NCI-H510A treated with DMSO at 0.1 percent for 48 hours (cell line): ENCODE data around the gene ICE1.
A peak's percentile ranks its signal among the peaks of the same experiment; 100 is the strongest.
"Not testable (repeated sequence)": the region's sequence is repeated elsewhere in the genome, so short reads cannot be mapped to it uniquely, and the experiment has no call there.

Source experiments
- DNase-seq: peaks from one replicate; lab custom pipeline; 2025; lab: John Stamatoyannopoulos, UW

ICE1 gene

GRCh38 chr5:5487585-5488360, 65.3 kb downstream of the ICE1 start:
- no peak for DNase-seq

GRCh38 chr5:5490774-5491347, 68.4 kb downstream of the ICE1 start:
- DNase-seq, result no peak

GRCh38 chr5:5492087-5492933, 69.8 kb downstream of the ICE1 start:
- peak; percentile 78 for DNase-seq

GRCh38 chr5:5492934-5493271, 70.4 kb downstream of the ICE1 start:
- not testable (repeated sequence) for DNase-seq

- DNase-seq, result no peak
Observed at GRCh38 chr5:5494489-5495402, 72.3 kb downstream of the ICE1 start.

GRCh38 chr5:5497152-5497788, 74.8 kb downstream of the ICE1 start:
- DNase-seq, result peak; percentile 85

GRCh38 chr5:5499442-5499841, 77.0 kb downstream of the ICE1 start:
- DNase-seq, result no peak

- DNase-seq, result no peak
Observed at GRCh38 chr5:5504325-5504724, 81.8 kb downstream of the ICE1 start.

- DNase-seq, result no peak
Observed at GRCh38 chr5:5505815-5506214, 83.3 kb downstream of the ICE1 start.

- DNase-seq, result no peak
Observed at GRCh38 chr5:5508391-5508790, 85.9 kb downstream of the ICE1 start.

GRCh38 chr5:5511904-5512416, 89.5 kb downstream of the ICE1 start:
- DNase-seq, result no peak

- DNase-seq, result no peak
Observed at GRCh38 chr5:5512543-5512942, 90.1 kb downstream of the ICE1 start.

GRCh38 chr5:5520622-5521021, 98.1 kb downstream of the ICE1 start:
- not testable (repeated sequence) for DNase-seq

GRCh38 chr5:5521029-5521428, 98.6 kb downstream of the ICE1 start:
- DNase-seq, result no peak

GRCh38 chr5:5521478-5521877, 99.0 kb downstream of the ICE1 start:
- no peak for DNase-seq

GRCh38 chr5:5522336-5522735, 99.9 kb downstream of the ICE1 start:
- no peak for DNase-seq

- DNase-seq, result no peak
Observed at GRCh38 chr5:5523066-5523505, 100.6 kb downstream of the ICE1 start.

GRCh38 chr5:5524327-5524726, 101.8 kb downstream of the ICE1 start:
- DNase-seq, result no peak

- peak; percentile 49 for DNase-seq
Observed at GRCh38 chr5:5531371-5531770, 108.9 kb downstream of the ICE1 start.

GRCh38 chr5:5532306-5533076, 110.0 kb downstream of the ICE1 start:
- no peak for DNase-seq
